Loucy (cell line): ENCODE results near the gene ADAMTS6.

Source experiments
- CTCF ChIP-seq: fragments of 200-600 bp; sonication (generic); conservative IDR thresholded peaks from 2 replicates; pipeline ENCODE4 v1.5.1; 2014; ENCODE audit warnings: mild to moderate bottlenecking, antibody characterized with exemption, low read length
- EZH2phosphoT487 ChIP-seq: fragments of 200-600 bp; IDR thresholded peaks from 2 replicates; pipeline ENCODE4 v1.6.1; 2018; ENCODE audit warnings: antibody characterized with exemption, mild to moderate bottlenecking, moderate library complexity, borderline replicate concordance

- TF ChIP-seq CTCF (no peak), EZH2phosphoT487 (no peak)
Measured at GRCh38 chr5:65530904-65531303, 49.2 kb upstream of the ADAMTS6 start.
